Peyer's patch (tissue), 4 donors: ENCODE measurements around the gene CAPN10. TPM values are rescaled to one million over a fixed set of nuclear protein-coding genes. Genes with fewer than 3 reads are reported as not detected.
A peak's percentile ranks its signal among the peaks of the same experiment; 100 is the strongest.

Source experiments
- DNase-seq, 3 donors: peaks; one replicate each; pipeline ENCODE4 v3.0.0-alpha.2; 2017 to 2019
- H3K27ac ChIP-seq, 4 donors: fragments of 200-600 bp; sonication (generic); one replicate each; pipeline ENCODE4 v1.5.1; 2016 to 2019
- H3K27me3 ChIP-seq, 2 donors: fragments of 200-600 bp; sonication (generic); one replicate each; pipeline ENCODE4 v1.5.1; 2019
- H3K36me3 ChIP-seq, 3 donors: fragments of 200-600 bp; sonication (generic); one replicate each; pipeline ENCODE4 v1.5.1; 2016 to 2019
- H3K4me1 ChIP-seq, 4 donors: fragments of 200-600 bp; sonication (generic); one replicate each; pipeline ENCODE4 v1.5.1; 2016 to 2019
- H3K4me3 ChIP-seq, 4 donors: fragments of 200-600 bp; sonication (generic); 1 replicate in 3 of 4; 2 replicates in 1 of 4; pipeline ENCODE4 v1.5.1; 2016 to 2019; ENCODE audit warnings: mild to moderate bottlenecking in 1 of 4
- H3K9me3 ChIP-seq, 4 donors: fragments of 200-600 bp; sonication (generic); one replicate each; pipeline ENCODE4 v1.5.1; 2016 to 2019; ENCODE audit warnings: mild to moderate bottlenecking in 1 of 4
- CTCF ChIP-seq, 6 experiments: fragments of 450-650 bp in 4 of 6; fragments of 200-600 bp in 2 of 6; sonication (generic) in 1 of 6; IDR thresholded peaks; one replicate each; pipeline ENCODE4 v1.5.1; 2017 to 2019; ENCODE audit warnings: antibody characterized with exemption in 6 of 6, mild to moderate bottlenecking in 3 of 6, moderate library complexity in 1 of 6
- POLR2A ChIP-seq, 2 donors: fragments of 450-650 bp; IDR thresholded peaks; one replicate each; pipeline ENCODE4 v1.5.1; 2017; ENCODE audit warnings: antibody characterized with exemption in 2 of 2, mild to moderate bottlenecking in 2 of 2, moderate library complexity in 2 of 2
- total RNA-seq, 4 donors: library from RNA; depleted of rRNA; stranded (reverse); fragments of >200 nt; gene quantifications; one replicate each; pipeline ENCODE4 v1.1.0, GENCODE V29; 2016

The CAPN10 gene
- total RNA-seq, 4 donors from 2014 or later, result 48.3 to 96.4 (median 78.9) TPM

- peaks cover 4 to 37% (median 23%) of the 10 kb centered on the region in 4 donors for H3K4me1 ChIP-seq
- H3K27ac ChIP-seq, result no peak within 1 kb of the TSS
- TF ChIP-seq POLR2A (IDR thresholded peaks at IDR 0.05), result no peak
- no peak for TF ChIP-seq CTCF (IDR thresholded peaks at IDR 0.05)
- no peaks in the 10 kb centered on the region for H3K27me3 ChIP-seq
- peak; percentile 41 to 84 (median 75) for DNase-seq
- H3K36me3 ChIP-seq, result peaks cover 0 to 12% (median 0%) of the 10 kb centered on the region in 3 donors
- no peaks in the 10 kb centered on the region for H3K9me3 ChIP-seq
- peak within 1 kb of the TSS; percentile 25 to 60 (median 43) for H3K4me3 ChIP-seq
Observed at GRCh38 chr2:240557808-240558207, 28.7 kb upstream of the CAPN10 start, which contains the start of gene ANKMY1. TSS of gene ANKMY1 (minus strand) at chr2:240557988. CDS start at chr2:240557335, 653 bp downstream.

GRCh38 chr2:240558236-240558761 is 28.2 kb upstream of the CAPN10 start:
- peaks cover 0 to 8% (median 0%) of the 10 kb centered on the region in 3 donors for H3K36me3 ChIP-seq
- peak overlapping the region in 3 of 4 donors; percentile 41 to 60 (median 45) for H3K4me3 ChIP-seq
- TF ChIP-seq CTCF (IDR thresholded peaks at IDR 0.05) (no peak), POLR2A (IDR thresholded peaks at IDR 0.05) (no peak)
- H3K27ac ChIP-seq, result no peak overlapping the region
- peak in 2 of 3 donors; percentile 10 to 47 for DNase-seq
- H3K4me1 ChIP-seq, result peaks cover 4 to 37% (median 23%) of the 10 kb centered on the region in 4 donors
- H3K9me3 ChIP-seq, result no peaks in the 10 kb centered on the region
- H3K27me3 ChIP-seq, result no peaks in the 10 kb centered on the region

- Histone ChIP-seq H3K4me1 (peaks cover 4 to 40% (median 23%) of the 10 kb centered on the region in 4 donors), H3K27ac (no peak overlapping the region), H3K9me3 (no peaks in the 10 kb centered on the region), H3K36me3 (peaks cover 0 to 6% (median 0%) of the 10 kb centered on the region in 3 donors), H3K4me3 (no peak overlapping the region), H3K27me3 (no peaks in the 10 kb centered on the region)
- peak in 1 of 3 donors; percentile 12 for DNase-seq
- TF ChIP-seq POLR2A (IDR thresholded peaks at IDR 0.05), result no peak
- no peak for TF ChIP-seq CTCF (IDR thresholded peaks at IDR 0.05)
Observed at GRCh38 chr2:240559286-240559685, 27.2 kb upstream of the CAPN10 start.

- peak within 1 kb of the TSS; percentile 97 to 100 (median 99) for H3K27ac ChIP-seq
- H3K4me3 ChIP-seq, result peak within 1 kb of the TSS; percentile 81 to 98 (median 90)
- peak; percentile 90 to 97 (median 96) for DNase-seq
- H3K36me3 ChIP-seq, result no peaks in the 10 kb centered on the region
- no peaks in the 10 kb centered on the region for H3K9me3 ChIP-seq
- H3K27me3 ChIP-seq, result no peaks in the 10 kb centered on the region
- H3K4me1 ChIP-seq, result peaks cover 4 to 45% (median 31%) of the 10 kb centered on the region in 4 donors
- peak; percentile 92 to 97 for TF ChIP-seq POLR2A (IDR thresholded peaks at IDR 0.05)
- TF ChIP-seq CTCF (IDR thresholded peaks at IDR 0.05), result peak in 1 of 6 experiments; percentile 4
Observed at GRCh38 chr2:240560084-240560479, 26.5 kb upstream of the CAPN10 start, which contains the start of gene DUSP28. TSS of gene DUSP28 (plus strand) at chr2:240560357. CDS start at chr2:240560685, 328 bp downstream.

- Histone ChIP-seq H3K36me3 (no peaks in the 10 kb centered on the region), H3K4me1 (peaks cover 4 to 52% (median 35%) of the 10 kb centered on the region in 4 donors), H3K27me3 (no peaks in the 10 kb centered on the region)
Observed at GRCh38 chr2:240560480-240561324, 25.8 kb upstream of the CAPN10 start.

More at GRCh38 chr2:240560480-240561324, 25.8 kb upstream of the CAPN10 start:
- DNase-seq, result peak; percentile 100
- H3K9me3 ChIP-seq, result no peaks in the 10 kb centered on the region
- H3K27ac ChIP-seq, result peak overlapping the region; percentile 97 to 100 (median 99)
- H3K4me3 ChIP-seq, result peak overlapping the region; percentile 81 to 98 (median 90)
- peak; percentile 79 to 83 for TF ChIP-seq POLR2A (IDR thresholded peaks at IDR 0.05)
- peak in 4 of 6 experiments; percentile 38 to 62 (median 52) for TF ChIP-seq CTCF (IDR thresholded peaks at IDR 0.05)
